ENCODE results near the gene CCDC171.

DNA sequence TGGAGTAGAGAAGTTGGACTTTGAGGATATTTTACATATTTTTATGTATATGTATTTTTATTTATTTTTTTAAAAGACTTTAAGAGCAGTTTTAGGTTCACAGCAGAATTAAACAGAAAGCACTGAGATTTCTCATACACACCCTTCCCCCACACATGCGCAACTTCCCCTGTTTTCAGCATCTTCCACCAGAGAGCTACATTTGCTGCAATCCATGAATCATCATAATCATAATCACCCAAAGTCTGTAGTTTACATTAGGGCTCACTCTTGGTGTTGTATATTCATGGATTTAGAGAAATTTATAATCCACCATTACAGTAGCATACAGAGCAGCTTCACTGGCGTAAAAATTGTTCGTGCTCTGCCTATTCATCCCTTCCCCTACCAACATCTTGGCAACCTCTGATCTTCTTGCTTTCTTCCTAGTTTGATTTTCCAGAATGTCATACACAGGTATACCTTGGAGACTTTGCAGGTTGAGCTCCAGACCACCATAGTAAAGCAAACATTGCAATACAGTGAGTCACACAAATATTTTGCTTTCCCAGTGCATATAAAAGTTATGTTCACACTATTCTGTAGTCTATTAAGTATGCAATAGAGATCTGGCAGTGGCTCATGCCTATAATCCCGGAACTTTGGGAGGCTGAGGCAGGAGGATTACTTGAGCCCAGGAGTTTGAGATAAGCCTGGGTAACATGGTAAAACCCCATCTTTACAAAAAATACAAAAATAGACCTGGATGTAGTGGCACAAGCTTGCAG is 9.6 kb upstream of the CCDC171 start:
- TF ChIP-seq, protein P1, sequence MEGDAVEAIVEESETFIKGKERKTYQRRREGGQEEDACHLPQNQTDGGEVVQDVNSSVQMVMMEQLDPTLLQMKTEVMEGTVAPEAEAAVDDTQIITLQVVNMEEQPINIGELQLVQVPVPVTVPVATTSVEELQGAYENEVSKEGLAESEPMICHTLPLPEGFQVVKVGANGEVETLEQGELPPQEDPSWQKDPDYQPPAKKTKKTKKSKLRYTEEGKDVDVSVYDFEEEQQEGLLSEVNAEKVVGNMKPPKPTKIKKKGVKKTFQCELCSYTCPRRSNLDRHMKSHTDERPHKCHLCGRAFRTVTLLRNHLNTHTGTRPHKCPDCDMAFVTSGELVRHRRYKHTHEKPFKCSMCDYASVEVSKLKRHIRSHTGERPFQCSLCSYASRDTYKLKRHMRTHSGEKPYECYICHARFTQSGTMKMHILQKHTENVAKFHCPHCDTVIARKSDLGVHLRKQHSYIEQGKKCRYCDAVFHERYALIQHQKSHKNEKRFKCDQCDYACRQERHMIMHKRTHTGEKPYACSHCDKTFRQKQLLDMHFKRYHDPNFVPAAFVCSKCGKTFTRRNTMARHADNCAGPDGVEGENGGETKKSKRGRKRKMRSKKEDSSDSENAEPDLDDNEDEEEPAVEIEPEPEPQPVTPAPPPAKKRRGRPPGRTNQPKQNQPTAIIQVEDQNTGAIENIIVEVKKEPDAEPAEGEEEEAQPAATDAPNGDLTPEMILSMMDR (IDR thresholded peaks at IDR 0.05; ENCODE audit: insufficient read depth, low read length) = no peak
- TF ChIP-seq SPI1 (IDR thresholded peaks at IDR 0.05; ENCODE audit: borderline replicate concordance, low read depth) = no peak
- no peak for TF ChIP-seq GABPA (IDR thresholded peaks at IDR 0.05; ENCODE audit: low read depth)
- TF ChIP-seq POLR2AphosphoS5 (IDR thresholded peaks at IDR 0.05; ENCODE audit: low read depth) = no peak

Measured in HL-60 (cell line).